Measurements from ENCODE around the gene SPTBN1.

Gene SPTBN1

DNA sequence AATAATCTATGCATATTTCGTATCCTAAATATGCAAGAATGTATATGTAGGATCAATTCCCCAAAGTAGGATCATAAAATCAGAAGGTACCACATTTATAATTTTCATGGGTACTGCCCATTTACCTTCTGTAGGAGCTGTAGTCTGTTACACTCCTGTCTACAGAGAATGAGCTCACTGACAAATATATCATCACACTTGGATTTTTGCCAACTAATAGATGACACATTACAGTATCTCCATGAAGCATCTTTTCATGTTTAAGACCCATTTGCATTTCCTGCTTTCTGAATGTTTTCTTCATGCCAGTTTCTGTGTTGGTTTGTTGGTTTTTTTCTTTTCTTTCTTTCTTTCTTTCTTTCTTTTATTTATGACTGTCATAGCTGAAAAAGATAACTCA, 196.4 kb downstream of the SPTBN1 start:
- Histone ChIP-seq H2BK120ac (ENCODE audit: low read depth, low read length) (no peak overlapping the region), H4K8ac (ENCODE audit: low read depth, low read length) (no peak overlapping the region), H3K4me1 (ENCODE audit: control insufficient read depth in 2 of 2, insufficient read depth in 1 of 2, low read depth in 1 of 2, low read length in 2 of 2) (no peaks in the 10 kb centered on the region), H3K4me3 (ENCODE audit: low read length in 2 of 2) (no peak overlapping the region), H3K4ac (ENCODE audit: low read length) (no peak overlapping the region), H2AK5ac (ENCODE audit: low read depth, low read length) (no peak overlapping the region), H3K14ac (ENCODE audit: low read length) (no peak overlapping the region), H3K27me3 (ENCODE audit: control insufficient read depth in 3 of 3, insufficient read depth in 3 of 3, low read depth in 1 of 3, low read length in 3 of 3) (no peaks in the 10 kb centered on the region), H3K79me1 (ENCODE audit: low read depth, low read length) (no peaks in the 10 kb centered on the region), H3K4me2 (ENCODE audit: insufficient read depth, low read length, poor library complexity, severe bottlenecking) (no peak overlapping the region), H4K91ac (ENCODE audit: low read depth, low read length, poor library complexity) (no peak overlapping the region), H3K23ac (ENCODE audit: low read depth, low read length, poor library complexity) (no peak overlapping the region), H2BK15ac (ENCODE audit: low read length) (no peak overlapping the region), H2BK12ac (ENCODE audit: low read length) (no peak overlapping the region), H3K9me3 (replicated peaks in 1 of 2; ENCODE audit: control insufficient read depth in 2 of 2, insufficient read depth in 1 of 2, low read depth in 1 of 2, low read length in 2 of 2) (peaks cover 0 to 2% of the 10 kb centered on the region in 2 donors), H3K36me3 (replicated peaks in 1 of 2; ENCODE audit: control insufficient read depth in 2 of 2, insufficient read depth in 2 of 2, low read length in 2 of 2) (peaks cover 47 to 99% of the 10 kb centered on the region in 2 donors), H3K9ac (ENCODE audit: low read depth, low read length, poor library complexity) (no peak overlapping the region), H2AFZ (ENCODE audit: low read length) (no peak overlapping the region), H2BK5ac (ENCODE audit: low read length) (no peak overlapping the region), H3K27ac (replicated peaks; ENCODE audit: low read length) (no peak overlapping the region), H3K18ac (ENCODE audit: low read length) (no peak overlapping the region)
- WGBS, 2 donors (ENCODE audit: extremely low coverage in 2 of 2, insufficient read length in 2 of 2, insufficient replicate concordance in 1 of 2), result no CpG with 5 or more reads among the region's 1 CpG
- DNase-seq (ENCODE audit: low spot score), result no peak

DNA sequence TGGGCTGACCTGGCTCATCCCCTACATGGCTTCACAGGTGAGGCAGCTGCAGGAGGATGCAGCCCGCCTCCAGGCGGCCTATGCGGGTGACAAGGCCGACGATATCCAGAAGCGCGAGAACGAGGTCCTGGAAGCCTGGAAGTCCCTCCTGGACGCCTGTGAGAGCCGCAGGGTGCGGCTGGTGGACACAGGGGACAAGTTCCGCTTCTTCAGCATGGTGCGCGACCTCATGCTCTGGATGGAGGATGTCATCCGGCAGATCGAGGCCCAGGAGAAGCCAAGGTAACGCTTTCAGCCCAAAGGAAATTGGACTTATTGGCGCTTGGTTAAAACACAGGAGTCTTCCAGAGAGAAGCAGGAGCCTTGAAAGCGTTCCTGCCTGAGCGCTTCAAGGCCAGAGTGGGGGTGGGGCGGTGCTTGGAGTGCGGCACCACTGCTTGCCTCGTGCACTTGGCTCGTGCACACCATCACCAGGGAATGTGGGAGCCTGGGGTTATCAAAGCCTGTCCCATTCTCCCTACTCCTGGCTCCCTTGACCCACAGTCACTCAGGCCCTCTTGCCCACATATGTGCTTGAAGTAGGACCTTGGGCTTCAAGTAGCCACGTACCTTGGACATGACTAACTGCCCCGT, 197.6 kb downstream of the SPTBN1 start:
- no peak overlapping the region for H2BK5ac ChIP-seq (ENCODE audit: low read length)
- no peak overlapping the region for H3K4me2 ChIP-seq (ENCODE audit: insufficient read depth, low read length, poor library complexity, severe bottlenecking)
- H2BK15ac ChIP-seq (ENCODE audit: low read length), result no peak overlapping the region
- peak overlapping the region; percentile 26 for H3K9ac ChIP-seq (ENCODE audit: low read depth, low read length, poor library complexity)
- no peak overlapping the region for H2BK120ac ChIP-seq (ENCODE audit: low read depth, low read length)
- H2AK5ac ChIP-seq (ENCODE audit: low read depth, low read length), result no peak overlapping the region
- H3K36me3 ChIP-seq (replicated peaks in 1 of 2; ENCODE audit: control insufficient read depth in 2 of 2, insufficient read depth in 2 of 2, low read length in 2 of 2), result peaks cover 46 to 99% of the 10 kb centered on the region in 2 donors
- H3K9me3 ChIP-seq (replicated peaks in 1 of 2; ENCODE audit: control insufficient read depth in 2 of 2, insufficient read depth in 1 of 2, low read depth in 1 of 2, low read length in 2 of 2), result peaks cover 0 to 2% of the 10 kb centered on the region in 2 donors
- H3K18ac ChIP-seq (ENCODE audit: low read length), result no peak overlapping the region
- no peaks in the 10 kb centered on the region for H3K4me1 ChIP-seq (ENCODE audit: control insufficient read depth in 2 of 2, insufficient read depth in 1 of 2, low read depth in 1 of 2, low read length in 2 of 2)
- H4K8ac ChIP-seq (ENCODE audit: low read depth, low read length), result no peak overlapping the region
- H3K14ac ChIP-seq (ENCODE audit: low read length), result no peak overlapping the region
- no CpG with 5 or more reads among the region's 26 CpGs for WGBS, 2 donors (ENCODE audit: extremely low coverage in 2 of 2, insufficient read length in 2 of 2, insufficient replicate concordance in 1 of 2)
- H2AFZ ChIP-seq (ENCODE audit: low read length), result no peak overlapping the region
- H3K27ac ChIP-seq (replicated peaks; ENCODE audit: low read length), result no peak overlapping the region
- no peak overlapping the region for H3K23ac ChIP-seq (ENCODE audit: low read depth, low read length, poor library complexity)
- H3K4me3 ChIP-seq (ENCODE audit: low read length in 2 of 2), result no peak overlapping the region
- no peak overlapping the region for H3K4ac ChIP-seq (ENCODE audit: low read length)
- DNase-seq (ENCODE audit: low spot score), result no peak
- no peak overlapping the region for H2BK12ac ChIP-seq (ENCODE audit: low read length)
- no peak overlapping the region for H4K91ac ChIP-seq (ENCODE audit: low read depth, low read length, poor library complexity)
- H3K79me1 ChIP-seq (ENCODE audit: low read depth, low read length), result no peaks in the 10 kb centered on the region
- no peaks in the 10 kb centered on the region for H3K27me3 ChIP-seq (ENCODE audit: control insufficient read depth in 3 of 3, insufficient read depth in 3 of 3, low read depth in 1 of 3, low read length in 3 of 3)

DNA sequence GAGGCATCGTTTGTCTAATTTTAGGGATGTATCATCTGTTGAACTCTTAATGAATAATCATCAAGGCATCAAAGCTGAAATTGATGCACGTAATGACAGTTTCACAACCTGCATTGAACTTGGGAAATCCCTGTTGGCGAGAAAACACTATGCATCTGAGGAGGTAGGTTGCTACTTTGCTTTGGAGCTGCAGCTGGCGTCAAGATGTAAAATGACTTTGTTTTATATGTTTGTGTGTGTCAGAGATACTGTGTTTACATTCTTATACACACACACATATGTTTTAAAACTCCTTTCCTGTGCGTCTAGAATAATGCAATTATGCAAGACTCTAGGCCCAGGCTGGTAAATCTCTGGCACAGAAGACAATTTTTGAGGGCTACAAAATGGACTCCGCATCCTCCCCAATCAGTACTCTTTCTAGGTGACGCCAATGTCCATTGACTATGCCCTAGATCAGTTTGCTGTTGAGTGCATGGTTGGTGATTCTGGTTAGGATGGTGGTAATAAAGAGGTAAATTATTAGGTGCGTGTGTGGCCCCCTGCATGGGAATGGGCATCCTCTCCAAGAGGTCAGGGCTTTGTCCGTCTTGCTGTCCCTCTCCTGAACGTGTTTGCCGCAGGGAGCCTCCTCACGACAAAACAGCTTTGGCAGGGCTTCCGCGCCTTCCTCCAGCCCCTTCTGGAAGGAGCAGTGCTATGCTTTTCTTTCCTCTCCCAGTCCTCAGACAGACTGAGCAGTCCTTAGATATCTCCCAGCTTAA, 199.1 kb downstream of the SPTBN1 start:
- Histone ChIP-seq H3K27me3 (ENCODE audit: control insufficient read depth in 3 of 3, insufficient read depth in 3 of 3, low read depth in 1 of 3, low read length in 3 of 3) (no peaks in the 10 kb centered on the region), H3K79me1 (ENCODE audit: low read depth, low read length) (no peaks in the 10 kb centered on the region), H2BK5ac (ENCODE audit: low read length) (no peak overlapping the region), H3K18ac (ENCODE audit: low read length) (no peak overlapping the region), H2BK12ac (ENCODE audit: low read length) (no peak overlapping the region), H3K36me3 (replicated peaks in 1 of 2; ENCODE audit: control insufficient read depth in 2 of 2, insufficient read depth in 2 of 2, low read length in 2 of 2) (peaks cover 43 to 99% of the 10 kb centered on the region in 2 donors), H3K4ac (ENCODE audit: low read length) (no peak overlapping the region), H2AFZ (ENCODE audit: low read length) (no peak overlapping the region), H2BK15ac (ENCODE audit: low read length) (no peak overlapping the region), H4K8ac (ENCODE audit: low read depth, low read length) (no peak overlapping the region), H4K91ac (ENCODE audit: low read depth, low read length, poor library complexity) (no peak overlapping the region), H3K4me1 (ENCODE audit: control insufficient read depth in 2 of 2, insufficient read depth in 1 of 2, low read depth in 1 of 2, low read length in 2 of 2) (no peaks in the 10 kb centered on the region), H3K9ac (ENCODE audit: low read depth, low read length, poor library complexity) (no peak overlapping the region), H2BK120ac (ENCODE audit: low read depth, low read length) (no peak overlapping the region), H3K27ac (replicated peaks; ENCODE audit: low read length) (no peak overlapping the region), H3K9me3 (replicated peaks in 1 of 2; ENCODE audit: control insufficient read depth in 2 of 2, insufficient read depth in 1 of 2, low read depth in 1 of 2, low read length in 2 of 2) (peaks cover 0 to 2% of the 10 kb centered on the region in 2 donors), H3K23ac (ENCODE audit: low read depth, low read length, poor library complexity) (no peak overlapping the region), H3K14ac (ENCODE audit: low read length) (no peak overlapping the region), H3K4me3 (ENCODE audit: low read length in 2 of 2) (no peak overlapping the region), H3K4me2 (ENCODE audit: insufficient read depth, low read length, poor library complexity, severe bottlenecking) (no peak overlapping the region), H2AK5ac (ENCODE audit: low read depth, low read length) (no peak overlapping the region)
- 100% methylated on average over 1 of the region's 14 CpGs; no CpG with 5 or more reads in 1 of the 2 donors for WGBS, 2 donors (ENCODE audit: extremely low coverage in 2 of 2, insufficient read length in 2 of 2, insufficient replicate concordance in 1 of 2)
- no peak for DNase-seq (ENCODE audit: low spot score)

DNA sequence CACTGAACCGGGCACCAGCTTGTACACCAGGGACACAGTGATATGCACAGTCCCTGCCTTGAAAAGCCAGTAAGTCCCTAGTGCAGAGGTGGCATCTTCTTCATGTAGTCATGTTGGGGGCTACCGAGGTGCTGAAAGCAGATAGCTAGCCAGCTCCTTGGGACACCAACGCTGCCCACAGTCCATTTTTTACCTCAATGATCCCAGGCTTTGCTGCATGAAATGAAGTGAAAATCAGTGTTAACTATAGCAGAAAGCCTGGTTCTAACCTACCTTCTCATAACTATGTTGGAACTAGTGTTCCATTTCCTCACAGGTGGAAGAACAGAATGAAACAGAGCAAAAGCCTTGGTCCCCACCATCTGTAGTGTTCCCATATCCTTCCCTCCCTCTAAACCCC, 200.7 kb downstream of the SPTBN1 start:
- H3K4ac ChIP-seq (ENCODE audit: low read length), result no peak overlapping the region
- H3K9me3 ChIP-seq (replicated peaks in 1 of 2; ENCODE audit: control insufficient read depth in 2 of 2, insufficient read depth in 1 of 2, low read depth in 1 of 2, low read length in 2 of 2), result no peaks in the 10 kb centered on the region
- H3K79me1 ChIP-seq (ENCODE audit: low read depth, low read length), result no peaks in the 10 kb centered on the region
- no peak overlapping the region for H3K4me3 ChIP-seq (ENCODE audit: low read length in 2 of 2)
- no peak overlapping the region for H2BK120ac ChIP-seq (ENCODE audit: low read depth, low read length)
- no peak overlapping the region for H3K14ac ChIP-seq (ENCODE audit: low read length)
- no peak overlapping the region for H4K8ac ChIP-seq (ENCODE audit: low read depth, low read length)
- H2AK5ac ChIP-seq (ENCODE audit: low read depth, low read length), result no peak overlapping the region
- no peaks in the 10 kb centered on the region for H3K4me1 ChIP-seq (ENCODE audit: control insufficient read depth in 2 of 2, insufficient read depth in 1 of 2, low read depth in 1 of 2, low read length in 2 of 2)
- no peak overlapping the region for H3K18ac ChIP-seq (ENCODE audit: low read length)
- H4K91ac ChIP-seq (ENCODE audit: low read depth, low read length, poor library complexity), result no peak overlapping the region
- DNase-seq (ENCODE audit: low spot score), result no peak
- H3K27ac ChIP-seq (replicated peaks; ENCODE audit: low read length), result no peak overlapping the region
- no peak overlapping the region for H2AFZ ChIP-seq (ENCODE audit: low read length)
- H2BK5ac ChIP-seq (ENCODE audit: low read length), result no peak overlapping the region
- H3K23ac ChIP-seq (ENCODE audit: low read depth, low read length, poor library complexity), result no peak overlapping the region
- H2BK15ac ChIP-seq (ENCODE audit: low read length), result no peak overlapping the region
- peaks cover 38 to 99% of the 10 kb centered on the region in 2 donors for H3K36me3 ChIP-seq (replicated peaks in 1 of 2; ENCODE audit: control insufficient read depth in 2 of 2, insufficient read depth in 2 of 2, low read length in 2 of 2)
- no CpG with 5 or more reads among the region's 3 CpGs for WGBS, 2 donors (ENCODE audit: extremely low coverage in 2 of 2, insufficient read length in 2 of 2, insufficient replicate concordance in 1 of 2)
- no peak overlapping the region for H3K9ac ChIP-seq (ENCODE audit: low read depth, low read length, poor library complexity)
- no peak overlapping the region for H3K4me2 ChIP-seq (ENCODE audit: insufficient read depth, low read length, poor library complexity, severe bottlenecking)
- no peak overlapping the region for H2BK12ac ChIP-seq (ENCODE audit: low read length)
- no peaks in the 10 kb centered on the region for H3K27me3 ChIP-seq (ENCODE audit: control insufficient read depth in 3 of 3, insufficient read depth in 3 of 3, low read depth in 1 of 3, low read length in 3 of 3)
